Nephron progenitor cell (in vitro differentiated cells): Measurements from ENCODE around the gene SHC4.

Experiments
- DNase-seq: peaks from one replicate; pipeline ENCODE4 v3.0.0; 2021
- H3K27ac Mint-ChIP-seq: 2 replicates; pipeline ENCODE4 v1.8.0; 2021; ENCODE audit warnings: mild to moderate bottlenecking, moderate library complexity, mixed read lengths
- H3K27me3 Mint-ChIP-seq: 2 replicates; pipeline ENCODE4 v1.8.0; 2021; ENCODE audit warnings: mild to moderate bottlenecking, low read depth, mixed read lengths; ENCODE audit not compliant: poor library complexity
- H3K36me3 Mint-ChIP-seq: 2 replicates; pipeline ENCODE4 v1.8.0; 2021; ENCODE audit warnings: low read depth, mixed read lengths
- H3K4me1 Mint-ChIP-seq: 2 replicates; pipeline ENCODE4 v1.8.0; 2021; ENCODE audit warnings: mixed read lengths
- H3K4me3 Mint-ChIP-seq: 2 replicates; pipeline ENCODE4 v1.8.0; 2021; ENCODE audit warnings: mild to moderate bottlenecking, moderate library complexity, mixed read lengths
- H3K9me3 Mint-ChIP-seq: 2 replicates; pipeline ENCODE4 v1.8.0; 2021; ENCODE audit warnings: mild to moderate bottlenecking, moderate library complexity, mixed read lengths
- TF ChIP-seq, protein P1 (sequence below): fragments of 200-600 bp; sonication (generic); IDR thresholded peaks from 2 replicates; pipeline ENCODE4 v1.5.0; 2021; ENCODE audit warnings: antibody characterized with exemption

The SHC4 gene

GRCh38 chr15:48806151-48806550, 157.6 kb downstream of the SHC4 start:
- TF ChIP-seq, protein P1, sequence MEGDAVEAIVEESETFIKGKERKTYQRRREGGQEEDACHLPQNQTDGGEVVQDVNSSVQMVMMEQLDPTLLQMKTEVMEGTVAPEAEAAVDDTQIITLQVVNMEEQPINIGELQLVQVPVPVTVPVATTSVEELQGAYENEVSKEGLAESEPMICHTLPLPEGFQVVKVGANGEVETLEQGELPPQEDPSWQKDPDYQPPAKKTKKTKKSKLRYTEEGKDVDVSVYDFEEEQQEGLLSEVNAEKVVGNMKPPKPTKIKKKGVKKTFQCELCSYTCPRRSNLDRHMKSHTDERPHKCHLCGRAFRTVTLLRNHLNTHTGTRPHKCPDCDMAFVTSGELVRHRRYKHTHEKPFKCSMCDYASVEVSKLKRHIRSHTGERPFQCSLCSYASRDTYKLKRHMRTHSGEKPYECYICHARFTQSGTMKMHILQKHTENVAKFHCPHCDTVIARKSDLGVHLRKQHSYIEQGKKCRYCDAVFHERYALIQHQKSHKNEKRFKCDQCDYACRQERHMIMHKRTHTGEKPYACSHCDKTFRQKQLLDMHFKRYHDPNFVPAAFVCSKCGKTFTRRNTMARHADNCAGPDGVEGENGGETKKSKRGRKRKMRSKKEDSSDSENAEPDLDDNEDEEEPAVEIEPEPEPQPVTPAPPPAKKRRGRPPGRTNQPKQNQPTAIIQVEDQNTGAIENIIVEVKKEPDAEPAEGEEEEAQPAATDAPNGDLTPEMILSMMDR: no peak
- peak; percentile 23 for DNase-seq
- Mint-ChIP-seq H3K36me3 (peaks cover 14% of the 10 kb centered on the region), H3K4me3 (peak overlapping the region; percentile 61), H3K27ac (peak overlapping the region; percentile 60), H3K27me3 (no peaks in the 10 kb centered on the region), H3K4me1 (peaks cover 50% of the 10 kb centered on the region), H3K9me3 (no peaks in the 10 kb centered on the region)

GRCh38 chr15:48805591-48805990, 158.1 kb downstream of the SHC4 start:
- TF ChIP-seq, protein P1: no peak
- Mint-ChIP-seq H3K4me1 (peaks cover 51% of the 10 kb centered on the region), H3K4me3 (no peak overlapping the region), H3K36me3 (peaks cover 14% of the 10 kb centered on the region), H3K27ac (no peak overlapping the region), H3K9me3 (no peaks in the 10 kb centered on the region), H3K27me3 (no peaks in the 10 kb centered on the region)
- no peak for DNase-seq

GRCh38 chr15:48803877-48804276, 159.8 kb downstream of the SHC4 start:
- no peak overlapping the region for H3K27ac Mint-ChIP-seq
- DNase-seq: no peak
- H3K4me1 Mint-ChIP-seq: peaks cover 51% of the 10 kb centered on the region
- no peak overlapping the region for H3K4me3 Mint-ChIP-seq
- no peaks in the 10 kb centered on the region for H3K27me3 Mint-ChIP-seq
- peaks cover 14% of the 10 kb centered on the region for H3K36me3 Mint-ChIP-seq
- TF ChIP-seq, protein P1: no peak
- no peaks in the 10 kb centered on the region for H3K9me3 Mint-ChIP-seq

DNA sequence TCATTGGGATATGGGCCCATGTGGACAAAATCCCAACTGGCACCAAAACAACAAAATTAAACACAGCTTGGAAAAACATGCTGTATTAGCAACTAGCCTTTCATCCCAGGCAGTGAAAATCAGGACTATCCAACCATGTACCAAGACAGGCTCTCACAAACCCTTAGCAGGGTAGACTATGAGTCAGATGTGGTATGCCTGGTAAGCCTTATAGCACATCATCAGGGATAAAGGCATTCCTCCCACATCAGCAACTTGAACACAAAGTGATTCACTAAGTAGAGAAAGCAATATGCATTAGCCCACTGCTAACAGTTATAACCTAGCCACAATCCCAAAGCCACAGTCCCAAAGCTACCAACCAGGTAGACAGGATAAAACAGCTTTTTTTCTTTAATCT, 160.9 kb downstream of the SHC4 start:
- Mint-ChIP-seq H3K4me1 (peaks cover 56% of the 10 kb centered on the region), H3K9me3 (no peaks in the 10 kb centered on the region), H3K4me3 (no peak overlapping the region), H3K27ac (no peak overlapping the region), H3K27me3 (no peaks in the 10 kb centered on the region), H3K36me3 (peaks cover 14% of the 10 kb centered on the region)
- DNase-seq: no peak
- TF ChIP-seq, protein P1: no peak

- peaks cover 53% of the 10 kb centered on the region for H3K4me1 Mint-ChIP-seq
- no peaks in the 10 kb centered on the region for H3K27me3 Mint-ChIP-seq
- H3K9me3 Mint-ChIP-seq: no peaks in the 10 kb centered on the region
- DNase-seq: no peak
- H3K36me3 Mint-ChIP-seq: peaks cover 14% of the 10 kb centered on the region
- TF ChIP-seq, protein P1: no peak
- H3K27ac Mint-ChIP-seq: no peak overlapping the region
- H3K4me3 Mint-ChIP-seq: no peak overlapping the region
Observed at GRCh38 chr15:48802257-48802656, 161.5 kb downstream of the SHC4 start.

GRCh38 chr15:48800811-48801455, 162.8 kb downstream of the SHC4 start:
- TF ChIP-seq, protein P1: no peak
- Mint-ChIP-seq H3K27me3 (no peaks in the 10 kb centered on the region), H3K4me1 (peaks cover 39% of the 10 kb centered on the region), H3K4me3 (no peak overlapping the region), H3K9me3 (no peaks in the 10 kb centered on the region), H3K27ac (no peak overlapping the region), H3K36me3 (peaks cover 16% of the 10 kb centered on the region)
- no peak for DNase-seq
